HG03565 (cell line): ENCODE data around the gene PELI2.

Experiments
- ATAC-seq: cut with Tn5 transposase; IDR thresholded peaks from one replicate; pipeline ENCODE4 v1.9.1; 2021; ENCODE audit warnings: mild to moderate bottlenecking, moderate library complexity; ENCODE audit not compliant: unreplicated experiment

Gene PELI2

DNA sequence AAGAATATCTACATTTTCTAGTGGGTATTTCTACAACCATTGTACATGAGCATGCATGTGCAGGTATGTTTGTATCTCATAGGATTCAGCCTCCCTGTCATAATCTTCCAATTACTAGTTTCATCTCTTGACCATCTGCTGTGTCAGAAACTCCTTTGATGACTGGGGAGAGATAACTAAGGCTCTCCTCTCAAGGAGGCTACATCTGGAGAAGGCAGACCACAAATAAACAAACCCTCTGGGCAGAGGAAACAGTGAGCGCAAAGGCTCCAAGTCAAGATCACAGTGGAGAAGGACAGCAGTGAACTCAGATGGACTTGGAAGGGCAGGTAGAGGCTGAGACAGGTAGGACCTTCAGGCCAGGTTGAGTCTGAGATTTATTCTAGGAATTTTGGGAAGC is 166.4 kb downstream of the PELI2 start:
- no peak for ATAC-seq

DNA sequence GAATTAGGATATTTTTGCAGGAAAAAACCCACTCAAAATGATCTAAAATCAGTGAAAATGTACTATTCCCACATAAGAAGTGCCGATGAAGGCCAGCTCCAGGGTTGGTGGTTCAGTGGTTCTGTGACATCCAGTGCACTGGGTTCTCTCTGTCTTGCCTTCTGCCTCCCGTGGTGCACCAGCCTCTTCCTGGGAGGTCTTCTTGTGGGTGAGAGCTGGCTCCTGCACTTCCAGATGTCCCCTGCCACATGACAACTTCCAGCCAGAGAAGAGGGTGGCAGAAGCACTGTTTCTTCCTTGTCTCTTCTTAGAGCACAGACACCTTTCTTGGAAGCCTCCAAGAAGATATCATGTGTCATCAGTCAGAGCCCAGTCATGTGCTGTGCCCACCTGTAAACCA is 170.9 kb downstream of the PELI2 start:
- no peak for ATAC-seq

- ATAC-seq, result no peak
Observed at GRCh38 chr14:56290195-56290594, 172.0 kb downstream of the PELI2 start.

DNA sequence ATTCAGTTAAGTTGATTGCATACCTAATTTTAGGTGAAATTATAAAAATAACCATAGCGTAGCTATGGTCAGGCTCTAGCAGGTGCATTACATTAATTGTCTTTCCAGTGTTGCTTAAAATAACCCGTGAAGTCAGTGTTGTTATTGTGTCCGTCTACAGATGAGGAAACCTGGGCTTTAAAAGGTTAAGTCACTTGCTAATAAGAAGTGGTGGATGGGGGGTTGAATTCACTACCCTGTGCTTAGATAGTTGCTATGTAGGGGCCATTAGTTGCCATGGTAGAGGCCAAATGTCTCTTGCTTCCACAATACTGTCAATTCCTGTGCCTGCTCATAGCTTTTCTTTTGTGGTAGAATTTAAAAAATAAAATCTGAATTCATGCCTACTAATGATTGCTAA is 174.8 kb downstream of the PELI2 start:
- ATAC-seq, result no peak

DNA sequence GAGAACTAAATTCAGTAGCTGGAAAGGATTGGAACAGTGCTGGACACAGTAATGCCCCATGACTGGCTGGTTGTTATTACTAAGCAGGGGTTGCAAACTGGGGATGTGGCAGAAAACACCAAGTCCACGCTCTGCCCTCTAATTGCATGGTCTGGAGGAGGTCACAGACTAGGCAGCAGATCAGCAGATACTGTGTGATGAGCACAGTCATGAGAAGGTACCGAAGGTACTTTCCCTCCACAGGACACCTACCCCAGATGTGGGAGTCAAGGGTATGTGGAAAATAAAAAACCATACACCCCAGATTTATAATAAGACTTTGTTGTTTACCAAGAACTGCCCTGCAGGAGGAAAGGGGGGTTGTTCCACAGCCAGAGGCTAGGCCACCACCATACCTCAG is 175.3 kb downstream of the PELI2 start:
- no peak for ATAC-seq

DNA sequence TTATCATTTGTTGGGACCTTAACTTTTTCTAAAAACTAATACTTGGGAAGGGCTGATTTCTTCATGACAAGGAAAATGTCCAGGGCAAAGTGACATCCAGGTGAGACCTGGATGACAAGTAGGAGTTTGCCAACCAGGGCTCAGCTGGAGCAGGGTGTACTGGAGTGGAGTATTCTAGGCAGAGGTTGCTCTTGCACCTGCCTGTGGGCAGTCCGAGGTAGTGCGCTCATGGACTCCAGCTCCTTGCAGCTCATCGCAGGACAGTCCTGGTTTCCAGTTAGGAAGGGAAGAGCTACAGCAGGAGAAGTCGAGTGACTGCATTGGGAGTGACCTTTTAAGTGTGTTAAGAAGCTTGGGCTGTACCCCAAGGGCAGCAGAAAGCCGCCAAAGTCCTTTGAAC is 175.9 kb downstream of the PELI2 start:
- ATAC-seq, result no peak

DNA sequence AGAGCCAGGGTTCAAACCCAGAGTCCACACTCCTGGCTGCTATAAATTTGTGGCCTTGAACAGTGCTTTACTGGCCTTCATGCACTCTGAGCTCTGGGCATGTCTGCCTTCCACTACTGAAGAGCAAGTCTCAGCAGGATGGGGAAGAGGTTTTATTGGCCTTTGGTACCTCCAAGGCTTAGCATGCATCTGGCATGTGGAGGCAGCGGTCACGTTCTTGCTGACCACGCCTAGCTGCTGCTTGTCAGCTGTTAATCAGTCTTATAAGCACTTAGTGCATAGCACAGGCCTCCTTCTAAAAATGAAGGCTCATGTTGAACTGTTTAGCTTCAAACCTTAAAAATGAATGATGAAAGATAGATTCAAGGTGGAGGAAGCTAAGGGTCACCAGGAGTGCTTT is 177.5 kb downstream of the PELI2 start:
- no peak for ATAC-seq

GRCh38 chr14:56297449-56297848 is 179.2 kb downstream of the PELI2 start:
- ATAC-seq, result no peak

DNA sequence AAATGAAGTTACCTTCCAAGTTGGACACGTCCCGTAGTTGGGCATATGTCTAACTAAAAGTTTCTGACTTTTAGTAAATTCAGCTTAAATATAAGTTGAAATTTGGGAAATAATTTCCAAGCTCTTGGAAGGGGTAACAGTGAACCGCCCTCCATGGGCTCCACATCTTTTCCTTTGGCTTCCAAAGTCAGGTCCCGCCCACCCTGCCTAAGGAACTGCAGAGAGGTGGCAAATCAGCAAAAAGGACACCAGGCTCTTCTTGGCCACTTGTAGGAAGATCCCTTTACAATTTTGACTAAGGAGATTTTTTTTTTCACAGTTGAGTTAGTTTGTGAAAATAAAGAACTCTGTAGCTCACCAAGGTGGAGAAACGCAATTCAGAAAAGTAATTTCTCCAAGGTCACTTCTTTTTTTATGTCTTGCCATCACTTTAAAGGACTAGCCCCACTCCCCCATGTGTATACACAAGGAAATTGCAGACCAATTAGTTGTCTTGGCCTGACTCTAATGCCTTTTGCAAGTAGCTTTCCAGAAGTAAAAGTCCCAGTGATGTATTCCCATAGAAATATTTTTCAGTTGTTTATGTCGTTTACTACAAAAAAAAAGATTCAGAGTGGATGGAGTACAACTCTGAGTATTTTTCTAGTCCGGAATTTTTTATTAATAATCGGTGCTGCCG is 181.2 kb downstream of the PELI2 start:
- no peak for ATAC-seq

DNA sequence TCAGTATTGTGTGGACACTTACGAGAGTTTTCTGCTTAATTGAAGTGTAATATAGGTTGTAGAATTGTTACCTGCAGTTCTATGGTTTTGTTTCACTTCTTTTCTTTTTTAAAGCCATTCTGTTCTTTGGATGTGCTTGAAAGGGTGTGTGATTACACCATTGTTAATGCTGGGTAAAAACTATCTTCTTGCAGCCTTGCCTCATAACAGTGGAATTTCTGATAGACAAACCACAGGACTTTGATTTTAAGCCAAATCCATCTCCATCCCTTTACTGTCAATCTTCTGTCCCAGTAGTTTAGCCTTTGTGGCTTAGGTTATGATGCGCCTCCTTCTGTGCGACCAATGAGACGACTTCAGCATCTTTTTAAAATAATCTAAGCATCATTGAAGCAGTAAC is 182.3 kb downstream of the PELI2 start:
- no peak for ATAC-seq

- no peak for ATAC-seq
Observed at GRCh38 chr14:56304456-56304855, 186.2 kb downstream of the PELI2 start.

DNA sequence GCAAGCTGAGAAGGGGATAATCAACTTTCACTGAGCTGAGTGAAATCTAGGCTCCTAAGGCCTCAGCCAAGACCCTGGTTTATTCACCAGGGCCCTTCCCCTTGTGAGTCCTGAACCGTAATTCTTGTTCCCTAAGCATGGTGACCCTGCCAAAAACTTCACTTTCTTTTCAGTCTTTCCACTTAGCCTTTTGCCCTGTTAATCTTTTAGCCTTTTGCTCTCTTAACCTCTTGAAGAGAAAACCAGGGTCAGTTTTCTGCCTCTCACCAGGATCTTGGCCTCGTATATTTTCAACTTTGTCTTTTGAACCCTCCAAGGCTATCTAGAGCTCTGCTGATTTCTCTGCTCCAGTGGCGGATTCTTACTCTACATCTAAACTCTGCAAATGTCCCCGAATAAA is 191.0 kb downstream of the PELI2 start:
- ATAC-seq, result no peak

DNA sequence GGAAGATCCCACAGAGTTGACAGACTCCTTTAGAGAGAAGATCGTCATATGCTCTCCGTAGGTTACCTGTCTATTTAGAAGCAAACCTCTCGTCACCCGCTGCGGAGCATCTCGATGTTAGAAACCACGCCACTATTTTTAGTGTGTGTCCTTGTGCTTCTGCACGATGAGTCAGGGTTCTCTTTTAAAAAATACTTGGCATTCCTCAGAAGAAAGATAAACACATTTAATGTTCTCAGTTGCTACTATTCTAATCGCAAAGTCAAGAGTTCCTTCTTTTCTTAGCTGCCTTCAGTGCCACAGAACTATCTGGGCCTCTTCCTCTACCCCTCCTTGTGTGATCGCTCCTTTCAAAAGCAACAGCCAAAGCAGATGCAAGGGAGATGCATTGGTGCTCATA is 192.4 kb downstream of the PELI2 start:
- no peak for ATAC-seq

- ATAC-seq, result no peak
Observed at GRCh38 chr14:56313789-56314188, 195.6 kb downstream of the PELI2 start.

- no peak for ATAC-seq
Observed at GRCh38 chr14:56318393-56319115, 200.3 kb downstream of the PELI2 start.

DNA sequence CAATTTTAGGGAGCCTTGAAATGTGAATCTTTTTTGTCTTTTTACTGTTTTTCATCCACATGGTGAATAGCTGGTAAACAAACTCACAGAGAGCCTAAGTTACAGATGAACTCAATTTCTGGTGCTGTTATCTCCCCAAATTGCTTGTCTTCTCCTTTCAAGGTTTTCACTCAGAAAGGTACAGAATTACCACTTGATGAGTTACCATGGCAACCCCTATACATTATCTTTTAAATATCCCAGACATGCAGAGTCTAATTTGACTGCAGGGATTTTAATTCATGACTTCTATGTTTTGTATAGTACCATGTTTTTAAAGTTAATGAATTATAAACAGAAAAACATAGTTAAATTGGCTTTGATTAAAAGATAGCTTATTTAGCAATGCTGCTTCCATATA is 203.7 kb downstream of the PELI2 start:
- no peak for ATAC-seq

GRCh38 chr14:56322531-56322930 is 204.3 kb downstream of the PELI2 start:
- ATAC-seq, result no peak

DNA sequence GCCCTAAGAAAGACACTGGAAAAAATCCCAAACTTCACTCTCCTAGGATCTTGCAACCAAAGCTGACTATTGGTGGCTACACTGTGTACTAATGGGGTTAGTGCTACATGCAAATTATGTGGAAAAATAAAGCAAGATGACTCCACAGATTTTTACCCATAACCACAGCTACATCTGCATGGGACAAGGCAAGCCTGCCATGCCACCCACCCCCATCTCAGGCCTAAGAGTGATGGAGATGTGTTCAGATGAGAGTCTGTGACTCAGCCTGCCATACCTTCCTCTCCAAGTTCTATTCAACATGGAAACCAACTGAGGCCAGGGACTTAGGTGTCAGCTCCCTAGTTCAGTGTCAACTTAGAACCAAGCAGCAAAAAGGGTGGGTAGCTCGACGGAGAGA is 206.2 kb downstream of the PELI2 start:
- no peak for ATAC-seq

GRCh38 chr14:56324856-56325699 is 206.9 kb downstream of the PELI2 start:
- no peak for ATAC-seq

DNA sequence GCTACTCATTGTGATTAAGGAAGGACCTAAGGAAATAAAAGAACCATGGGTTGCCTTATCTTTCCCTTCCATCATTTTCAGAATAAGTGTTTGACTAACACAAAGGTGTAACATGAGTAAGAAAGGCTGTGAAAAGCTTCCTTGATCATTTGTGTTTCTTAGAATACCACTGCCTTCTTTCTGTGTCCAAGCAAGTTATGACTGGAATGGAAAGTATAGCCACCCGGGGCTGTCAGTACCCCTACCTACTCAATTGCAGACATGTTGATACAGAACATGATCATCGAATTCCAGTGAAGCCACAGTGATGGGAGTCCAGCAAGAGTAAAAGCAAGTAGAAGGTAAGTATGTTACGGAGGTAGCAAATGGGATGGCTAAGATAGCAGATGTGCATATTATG is 209.8 kb downstream of the PELI2 start:
- ATAC-seq, result no peak

GRCh38 chr14:56331592-56332216 is 213.5 kb downstream of the PELI2 start:
- no peak for ATAC-seq
